ENCODE measurements around the gene SRP9. TPM values are rescaled to one million over a fixed set of nuclear protein-coding genes. Genes with fewer than 3 reads are reported as not detected.

The SRP9 gene
- total RNA-seq, 1 donor from 2014 or later = 221 TPM

DNA sequence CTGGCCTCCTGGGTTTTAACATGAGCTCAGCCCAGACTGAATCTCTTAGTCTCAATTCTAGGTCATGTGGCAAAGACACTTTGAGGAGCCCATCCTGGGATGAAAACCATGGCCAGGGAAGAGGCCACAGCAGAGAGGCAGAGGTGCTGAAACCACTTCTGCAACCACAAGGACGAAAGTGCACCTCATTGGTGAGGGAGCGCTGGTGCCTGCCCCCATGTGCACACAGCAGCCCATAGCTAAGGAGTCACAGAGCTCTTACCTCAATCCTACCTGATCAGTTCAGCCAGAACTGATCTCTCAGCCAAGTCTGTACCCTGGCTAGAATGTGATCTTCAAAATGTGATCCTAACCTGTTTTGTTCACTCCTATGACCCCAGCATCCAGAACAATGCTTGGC is 32.9 kb upstream of the SRP9 start:
- TF ChIP-seq, protein P1, sequence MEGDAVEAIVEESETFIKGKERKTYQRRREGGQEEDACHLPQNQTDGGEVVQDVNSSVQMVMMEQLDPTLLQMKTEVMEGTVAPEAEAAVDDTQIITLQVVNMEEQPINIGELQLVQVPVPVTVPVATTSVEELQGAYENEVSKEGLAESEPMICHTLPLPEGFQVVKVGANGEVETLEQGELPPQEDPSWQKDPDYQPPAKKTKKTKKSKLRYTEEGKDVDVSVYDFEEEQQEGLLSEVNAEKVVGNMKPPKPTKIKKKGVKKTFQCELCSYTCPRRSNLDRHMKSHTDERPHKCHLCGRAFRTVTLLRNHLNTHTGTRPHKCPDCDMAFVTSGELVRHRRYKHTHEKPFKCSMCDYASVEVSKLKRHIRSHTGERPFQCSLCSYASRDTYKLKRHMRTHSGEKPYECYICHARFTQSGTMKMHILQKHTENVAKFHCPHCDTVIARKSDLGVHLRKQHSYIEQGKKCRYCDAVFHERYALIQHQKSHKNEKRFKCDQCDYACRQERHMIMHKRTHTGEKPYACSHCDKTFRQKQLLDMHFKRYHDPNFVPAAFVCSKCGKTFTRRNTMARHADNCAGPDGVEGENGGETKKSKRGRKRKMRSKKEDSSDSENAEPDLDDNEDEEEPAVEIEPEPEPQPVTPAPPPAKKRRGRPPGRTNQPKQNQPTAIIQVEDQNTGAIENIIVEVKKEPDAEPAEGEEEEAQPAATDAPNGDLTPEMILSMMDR (IDR thresholded peaks at IDR 0.05) = no peak
- peaks cover 37% of the 10 kb centered on the region for H3K4me1 Mint-ChIP-seq (ENCODE audit: unreplicated experiment)
- H3K4me3 Mint-ChIP-seq (ENCODE audit: unreplicated experiment) = no peak overlapping the region
- no peaks in the 10 kb centered on the region for H3K9me3 Mint-ChIP-seq (ENCODE audit: unreplicated experiment)
- H3K27ac Mint-ChIP-seq (ENCODE audit: unreplicated experiment) = peak overlapping the region; percentile 31
- no peaks in the 10 kb centered on the region for H3K27me3 Mint-ChIP-seq (ENCODE audit: unreplicated experiment)
- DNase-seq (ENCODE audit: extremely low spot score, unreplicated experiment) = no peak
- H3K36me3 Mint-ChIP-seq (ENCODE audit: unreplicated experiment) = no peaks in the 10 kb centered on the region

DNA sequence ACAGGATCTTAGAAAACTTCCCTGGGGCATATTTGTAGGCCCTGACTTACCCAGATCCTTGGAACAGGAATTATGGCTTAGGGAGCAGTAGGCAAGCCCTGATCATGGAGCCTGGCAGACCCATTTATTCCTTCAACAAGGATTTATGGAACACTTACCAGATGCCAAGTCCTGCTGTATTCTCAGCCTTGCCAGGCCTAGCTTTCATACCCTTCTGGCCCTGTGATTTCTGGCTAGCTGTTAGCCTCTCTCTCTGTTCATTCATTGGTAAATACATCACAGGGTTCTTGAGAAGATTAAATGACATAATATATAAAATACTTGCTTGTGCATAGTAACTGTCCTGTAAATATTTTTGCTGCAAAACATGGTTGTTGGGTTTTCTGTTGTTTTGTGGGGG is 32.4 kb upstream of the SRP9 start:
- Mint-ChIP-seq H3K4me3 (ENCODE audit: unreplicated experiment) (no peak overlapping the region), H3K36me3 (ENCODE audit: unreplicated experiment) (no peaks in the 10 kb centered on the region), H3K27me3 (ENCODE audit: unreplicated experiment) (no peaks in the 10 kb centered on the region), H3K9me3 (ENCODE audit: unreplicated experiment) (no peaks in the 10 kb centered on the region), H3K4me1 (ENCODE audit: unreplicated experiment) (peaks cover 39% of the 10 kb centered on the region), H3K27ac (ENCODE audit: unreplicated experiment) (peak overlapping the region; percentile 31)
- TF ChIP-seq, protein P1 (IDR thresholded peaks at IDR 0.05) = no peak
- no peak for DNase-seq (ENCODE audit: extremely low spot score, unreplicated experiment)

DNA sequence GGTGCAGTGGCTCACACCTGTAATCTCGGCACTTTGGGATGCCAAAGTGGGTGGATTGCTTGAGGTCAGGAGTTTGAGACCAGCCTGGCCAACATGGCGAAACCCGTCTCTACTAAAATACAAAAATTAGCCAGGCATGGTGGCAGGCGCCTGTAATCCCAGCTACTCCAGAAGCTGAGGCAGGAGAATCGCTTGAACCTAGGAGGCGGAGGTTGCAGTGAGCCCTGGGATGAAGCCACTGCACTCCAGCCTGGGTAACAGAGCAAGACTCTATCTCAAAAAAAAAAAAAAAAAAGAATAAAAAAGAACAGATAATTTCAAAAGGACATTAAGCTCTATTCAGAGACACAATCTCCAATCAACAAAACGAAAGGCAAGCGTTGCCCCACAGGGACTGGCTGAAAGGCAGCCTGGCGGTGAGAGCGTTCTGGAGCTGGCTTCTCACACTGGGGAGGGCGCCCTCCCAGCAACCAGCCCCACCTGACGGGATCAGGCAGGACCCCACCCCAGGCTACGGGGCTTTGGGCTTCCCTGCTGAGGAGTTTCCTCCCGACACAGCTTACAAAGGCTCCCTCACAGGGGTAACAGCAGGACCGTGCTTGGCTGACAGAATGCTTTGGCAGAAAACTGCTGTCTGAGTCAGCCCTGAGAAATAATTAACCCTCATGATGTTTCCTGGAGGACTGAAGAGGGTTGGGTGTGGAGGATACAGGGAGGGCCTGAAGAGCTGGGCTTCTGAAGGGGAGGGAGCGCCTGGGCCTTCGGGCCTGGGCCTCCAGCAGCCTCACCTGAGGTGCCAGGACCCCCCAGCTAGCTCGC is 31.1 kb upstream of the SRP9 start:
- Mint-ChIP-seq H3K27ac (ENCODE audit: unreplicated experiment) (peak overlapping the region; percentile 93), H3K9me3 (ENCODE audit: unreplicated experiment) (no peaks in the 10 kb centered on the region), H3K4me3 (ENCODE audit: unreplicated experiment) (peak overlapping the region; percentile 59), H3K36me3 (ENCODE audit: unreplicated experiment) (no peaks in the 10 kb centered on the region), H3K4me1 (ENCODE audit: unreplicated experiment) (peaks cover 52% of the 10 kb centered on the region), H3K27me3 (ENCODE audit: unreplicated experiment) (no peaks in the 10 kb centered on the region)
- peak; percentile 91 for DNase-seq (ENCODE audit: extremely low spot score, unreplicated experiment)
- TF ChIP-seq, protein P1 (IDR thresholded peaks at IDR 0.05) = peak; percentile 33

DNA sequence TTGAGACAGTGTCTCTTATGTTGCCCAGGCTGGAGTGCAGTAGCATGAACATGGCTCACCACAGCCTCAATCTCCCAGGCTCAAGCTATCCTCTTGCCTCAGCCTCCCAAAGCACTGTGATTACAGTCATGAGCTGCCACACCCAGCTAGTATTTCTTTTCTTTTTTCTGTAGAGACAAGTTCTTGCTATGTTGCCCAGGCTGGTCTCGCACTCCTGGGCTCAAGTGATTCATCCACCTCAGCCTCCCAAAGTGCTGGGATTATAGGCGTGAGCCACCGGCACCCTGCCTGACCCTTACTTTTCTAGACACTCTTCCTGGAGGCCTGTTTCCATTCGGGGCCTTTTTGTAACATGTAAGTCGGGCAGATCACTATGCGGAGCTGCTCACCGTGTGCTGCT is 30.1 kb upstream of the SRP9 start:
- H3K4me3 Mint-ChIP-seq (ENCODE audit: unreplicated experiment) = no peak overlapping the region
- no peaks in the 10 kb centered on the region for H3K9me3 Mint-ChIP-seq (ENCODE audit: unreplicated experiment)
- DNase-seq (ENCODE audit: extremely low spot score, unreplicated experiment) = no peak
- H3K27me3 Mint-ChIP-seq (ENCODE audit: unreplicated experiment) = no peaks in the 10 kb centered on the region
- peak overlapping the region; percentile 93 for H3K27ac Mint-ChIP-seq (ENCODE audit: unreplicated experiment)
- no peaks in the 10 kb centered on the region for H3K36me3 Mint-ChIP-seq (ENCODE audit: unreplicated experiment)
- TF ChIP-seq, protein P1 (IDR thresholded peaks at IDR 0.05) = no peak
- peaks cover 57% of the 10 kb centered on the region for H3K4me1 Mint-ChIP-seq (ENCODE audit: unreplicated experiment)

DNA sequence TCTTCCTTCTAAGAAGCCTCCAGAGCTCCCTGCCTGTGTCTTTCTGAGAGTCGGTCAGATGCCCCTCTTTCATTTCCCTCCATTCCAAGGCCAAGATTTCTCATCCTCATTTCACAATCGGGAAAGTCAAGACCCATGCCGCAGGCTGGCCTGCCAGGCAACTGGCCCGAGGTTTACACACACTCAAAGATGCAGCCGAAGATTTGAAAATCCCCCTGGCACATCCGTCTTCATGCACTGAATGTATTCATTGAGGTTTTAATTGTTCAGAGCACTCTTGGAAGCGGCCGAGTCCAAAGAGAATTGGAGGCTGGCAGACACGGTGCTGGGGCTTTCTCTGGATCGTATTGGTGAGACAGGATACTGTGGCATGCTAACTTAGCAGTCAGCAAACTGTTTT is 29.1 kb upstream of the SRP9 start:
- H3K4me3 Mint-ChIP-seq (ENCODE audit: unreplicated experiment) = no peak overlapping the region
- H3K36me3 Mint-ChIP-seq (ENCODE audit: unreplicated experiment) = no peaks in the 10 kb centered on the region
- TF ChIP-seq, protein P1 (IDR thresholded peaks at IDR 0.05) = no peak
- DNase-seq (ENCODE audit: extremely low spot score, unreplicated experiment) = no peak
- H3K9me3 Mint-ChIP-seq (ENCODE audit: unreplicated experiment) = no peaks in the 10 kb centered on the region
- no peak overlapping the region for H3K27ac Mint-ChIP-seq (ENCODE audit: unreplicated experiment)
- H3K27me3 Mint-ChIP-seq (ENCODE audit: unreplicated experiment) = no peaks in the 10 kb centered on the region
- peaks cover 57% of the 10 kb centered on the region for H3K4me1 Mint-ChIP-seq (ENCODE audit: unreplicated experiment)

Measured in osteocyte (in vitro differentiated cells).